Body of pancreas (tissue), 4 donors: ENCODE measurements around the gene GOLGA6D.
"Not testable (repeated sequence)": the region's sequence is repeated elsewhere in the genome, so short reads cannot be mapped to it uniquely, and the experiment has no call there.

Experiments
- POLR2A ChIP-seq, 3 donors: fragments of 450-650 bp; IDR thresholded peaks; one replicate each; pipeline ENCODE4 v1.6.1; 2016; ENCODE audit warnings: antibody characterized with exemption in 3 of 3, mild to moderate bottlenecking in 2 of 3
- TF ChIP-seq, protein P1 (sequence below), 7 experiments: fragments of 450-650 bp in 4 of 7; fragments of 200-600 bp in 3 of 7; sonication (generic) in 3 of 7; IDR thresholded peaks; one replicate each; pipeline ENCODE4 v1.5.1; 2016 to 2019; ENCODE audit warnings: antibody characterized with exemption in 7 of 7

GRCh38 chr15:75258034-75258433 lies 24.6 kb upstream of the GOLGA6D start, which contains the start of gene GOLGA6C:
- TF ChIP-seq, protein P1, sequence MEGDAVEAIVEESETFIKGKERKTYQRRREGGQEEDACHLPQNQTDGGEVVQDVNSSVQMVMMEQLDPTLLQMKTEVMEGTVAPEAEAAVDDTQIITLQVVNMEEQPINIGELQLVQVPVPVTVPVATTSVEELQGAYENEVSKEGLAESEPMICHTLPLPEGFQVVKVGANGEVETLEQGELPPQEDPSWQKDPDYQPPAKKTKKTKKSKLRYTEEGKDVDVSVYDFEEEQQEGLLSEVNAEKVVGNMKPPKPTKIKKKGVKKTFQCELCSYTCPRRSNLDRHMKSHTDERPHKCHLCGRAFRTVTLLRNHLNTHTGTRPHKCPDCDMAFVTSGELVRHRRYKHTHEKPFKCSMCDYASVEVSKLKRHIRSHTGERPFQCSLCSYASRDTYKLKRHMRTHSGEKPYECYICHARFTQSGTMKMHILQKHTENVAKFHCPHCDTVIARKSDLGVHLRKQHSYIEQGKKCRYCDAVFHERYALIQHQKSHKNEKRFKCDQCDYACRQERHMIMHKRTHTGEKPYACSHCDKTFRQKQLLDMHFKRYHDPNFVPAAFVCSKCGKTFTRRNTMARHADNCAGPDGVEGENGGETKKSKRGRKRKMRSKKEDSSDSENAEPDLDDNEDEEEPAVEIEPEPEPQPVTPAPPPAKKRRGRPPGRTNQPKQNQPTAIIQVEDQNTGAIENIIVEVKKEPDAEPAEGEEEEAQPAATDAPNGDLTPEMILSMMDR (IDR thresholded peaks at IDR 0.05) = not testable (repeated sequence)
- not testable (repeated sequence) for TF ChIP-seq POLR2A (IDR thresholded peaks at IDR 0.05)
